AG04450 (cell line): ENCODE measurements around the gene PEX13. TPM values are rescaled to one million over a fixed set of nuclear protein-coding genes. Genes with fewer than 3 reads are reported as not detected.
A peak's percentile ranks its signal among the peaks of the same experiment; 100 is the strongest.

Experiments used
- CTCF ChIA-PET: fragments of 300-600, 350-600 bp; formaldehyde crosslinking; extraction: SDS; loops from one replicate; lab custom pipeline; 2022; ENCODE audit warnings: antibody characterized with exemption, inconsistent platforms; lab: Charles Lee
- POLR2A ChIA-PET: fragments of 350-600 bp; formaldehyde crosslinking; extraction: SDS; loops from one replicate; lab custom pipeline; 2021; ENCODE audit warnings: antibody characterized with exemption, inconsistent platforms; lab: Yijun Ruan, JAX
- DNase-seq: peaks from one replicate; pipeline ENCODE4 v3.0.0-alpha.2; 2011; ENCODE audit warnings: low read depth, low spot score
- H3K27ac ChIP-seq: one replicate; pipeline ENCODE4 v1.5.1; 2012; ENCODE audit warnings: low read depth, low read length, control low read depth
- H3K27me3 ChIP-seq: one replicate; pipeline ENCODE4 v1.6.0; 2012; ENCODE audit warnings: low read length; ENCODE audit not compliant: control insufficient read depth, insufficient read depth
- H3K4me3 ChIP-seq: 2 replicates; pipeline ENCODE4 v1.5.1; 2011; ENCODE audit warnings: mild to moderate bottlenecking, low read depth, low read length, control low read depth
- H3K9me3 ChIP-seq: 2 replicates; pipeline ENCODE4 v1.5.1; 2012; ENCODE audit warnings: low read length; ENCODE audit not compliant: control insufficient read depth, insufficient read depth
- CTCF ChIP-seq: IDR thresholded peaks from 2 replicates; pipeline ENCODE4 v1.5.1; 2011; ENCODE audit warnings: low read depth, low read length, control low read depth, inconsistent platforms
- polyA plus RNA-seq: library from polyadenylated mRNA; depleted of rRNA; stranded (reverse); fragments of >200 nt; gene quantifications from 2 replicates; pipeline ENCODE4 v1.2.3, GENCODE V29; 2011

The PEX13 gene
- polyA plus RNA-seq, 1 experiment: 27.8 TPM

- H3K27me3 ChIP-seq: no peaks in the 10 kb centered on the region
- H3K27ac ChIP-seq: no peak overlapping the region
- no peak overlapping the region; the same call in 1 of the 2 replicates for H3K4me3 ChIP-seq
- POLR2A ChIA-PET: no interaction called here
- peaks cover under 1% of the 10 kb centered on the region; the same call in 1 of the 2 replicates for H3K9me3 ChIP-seq
- CTCF ChIA-PET: interaction anchor here (0.5 to 1.2 kb wide), 2 partner anchors 17 to 212 kb away, joined by 3 read pairs; no protein-coding TSS in a partner anchor
- no peak for DNase-seq
- TF ChIP-seq CTCF: no peak
Observed at GRCh38 chr2:61015976-61016375, 1.5 kb upstream of the PEX13 start.

GRCh38 chr2:61016392-61017002 lies 1.0 kb upstream of the PEX13 start:
- DNase-seq: no peak
- no peak for TF ChIP-seq CTCF
- POLR2A ChIA-PET: interaction anchor here (0.9 kb wide), 1 partner anchor 11 kb away, joined by 3 read pairs; no protein-coding TSS in a partner anchor
- Histone ChIP-seq H3K9me3 (peaks cover 6% of the 10 kb centered on the region), H3K27me3 (no peaks in the 10 kb centered on the region), H3K27ac (peak overlapping the region; percentile 81), H3K4me3 (peak overlapping the region; percentile 73)
- CTCF ChIA-PET: interaction anchor here (0.5 to 1.2 kb wide), 3 partner anchors 18 to 776 kb away, joined by 3 read pairs; no protein-coding TSS in a partner anchor

GRCh38 chr2:61017003-61017555 lies 441 bp upstream of the PEX13 start:
- CTCF ChIA-PET: interaction anchor here (0.6 kb wide), 1 partner anchor 776 kb away, joined by 3 read pairs; no protein-coding TSS in a partner anchor
- Histone ChIP-seq H3K9me3 (peaks cover 6% of the 10 kb centered on the region), H3K27me3 (no peaks in the 10 kb centered on the region), H3K27ac (peak overlapping the region; percentile 81), H3K4me3 (peak overlapping the region; percentile 73)
- POLR2A ChIA-PET: interaction anchor here (0.7 to 0.9 kb wide), 2 partner anchors 11 to 234 kb away, joined by 3 read pairs; no protein-coding TSS in a partner anchor
- TF ChIP-seq CTCF: no peak
- DNase-seq: peak; percentile 32

GRCh38 chr2:61018318-61018755 lies 817 bp downstream of the PEX13 start:
- Histone ChIP-seq H3K27ac (peak overlapping the region; percentile 72), H3K9me3 (peaks cover 6% of the 10 kb centered on the region), H3K4me3 (peak overlapping the region; percentile 73), H3K27me3 (no peaks in the 10 kb centered on the region)
- ChIA-PET CTCF (no interaction called here), POLR2A (no interaction called here)
- no peak for TF ChIP-seq CTCF
- no peak for DNase-seq

- no peaks in the 10 kb centered on the region for H3K27me3 ChIP-seq
- TF ChIP-seq CTCF: no peak
- no peak for DNase-seq
- peaks cover 6% of the 10 kb centered on the region for H3K9me3 ChIP-seq
- H3K27ac ChIP-seq: no peak overlapping the region
- ChIA-PET POLR2A (no interaction called here), CTCF (no interaction called here)
- H3K4me3 ChIP-seq: peak overlapping the region; percentile 73
Observed at GRCh38 chr2:61018798-61019197, 1.3 kb downstream of the PEX13 start.
